Astrocyte of the cerebellum (primary cell): ENCODE data around the gene HLA-F.

ENCODE experiments used
- DNase-seq: peaks from one replicate; pipeline ENCODE4 v3.0.0-alpha.2; 2011; ENCODE audit warnings: low read depth
- H3K4me3 ChIP-seq: 2 replicates; pipeline ENCODE4 v1.5.1; 2011; ENCODE audit warnings: mild to moderate bottlenecking, low read depth, low read length, moderate library complexity
- in situ Hi-C: cut with HindIII; loops from 2 replicates; pipeline ENCODE4 v1.10.0; 2017; ENCODE audit warnings: low sequenced_read_pairs
- TF ChIP-seq, protein P1 (sequence below): IDR thresholded peaks from 2 replicates; pipeline ENCODE4 v1.5.1; 2012; ENCODE audit warnings: low read length, low read depth, moderate library complexity, mild to moderate bottlenecking; ENCODE audit errors: missing control alignments

Gene HLA-F

DNA sequence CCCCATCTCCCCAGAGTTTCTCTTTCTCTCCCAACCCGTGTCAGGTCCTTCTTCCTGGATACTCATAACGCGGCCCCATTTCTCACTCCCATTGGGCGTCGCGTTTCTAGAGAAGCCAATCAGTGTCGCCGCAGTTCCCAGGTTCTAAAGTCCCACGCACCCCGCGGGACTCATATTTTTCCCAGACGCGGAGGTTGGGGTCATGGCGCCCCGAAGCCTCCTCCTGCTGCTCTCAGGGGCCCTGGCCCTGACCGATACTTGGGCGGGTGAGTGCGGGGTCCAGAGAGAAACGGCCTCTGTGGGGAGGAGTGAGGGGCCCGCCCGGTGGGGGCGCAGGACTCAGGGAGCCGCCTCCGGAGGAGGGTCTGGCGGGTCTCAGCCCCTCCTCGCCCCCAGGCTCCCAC, at the start of gene HLA-F:
TSS of gene HLA-F (plus strand) at position 173 of the 404 bp plus-strand sequence. CDS start at position 203, 30 bp downstream.
- TF ChIP-seq, protein P1, sequence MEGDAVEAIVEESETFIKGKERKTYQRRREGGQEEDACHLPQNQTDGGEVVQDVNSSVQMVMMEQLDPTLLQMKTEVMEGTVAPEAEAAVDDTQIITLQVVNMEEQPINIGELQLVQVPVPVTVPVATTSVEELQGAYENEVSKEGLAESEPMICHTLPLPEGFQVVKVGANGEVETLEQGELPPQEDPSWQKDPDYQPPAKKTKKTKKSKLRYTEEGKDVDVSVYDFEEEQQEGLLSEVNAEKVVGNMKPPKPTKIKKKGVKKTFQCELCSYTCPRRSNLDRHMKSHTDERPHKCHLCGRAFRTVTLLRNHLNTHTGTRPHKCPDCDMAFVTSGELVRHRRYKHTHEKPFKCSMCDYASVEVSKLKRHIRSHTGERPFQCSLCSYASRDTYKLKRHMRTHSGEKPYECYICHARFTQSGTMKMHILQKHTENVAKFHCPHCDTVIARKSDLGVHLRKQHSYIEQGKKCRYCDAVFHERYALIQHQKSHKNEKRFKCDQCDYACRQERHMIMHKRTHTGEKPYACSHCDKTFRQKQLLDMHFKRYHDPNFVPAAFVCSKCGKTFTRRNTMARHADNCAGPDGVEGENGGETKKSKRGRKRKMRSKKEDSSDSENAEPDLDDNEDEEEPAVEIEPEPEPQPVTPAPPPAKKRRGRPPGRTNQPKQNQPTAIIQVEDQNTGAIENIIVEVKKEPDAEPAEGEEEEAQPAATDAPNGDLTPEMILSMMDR = no peak
- peak within 1 kb of the TSS; percentile 42 for H3K4me3 ChIP-seq
- DNase-seq = peak; percentile 27
- in situ Hi-C loops = no loop called here

DNA sequence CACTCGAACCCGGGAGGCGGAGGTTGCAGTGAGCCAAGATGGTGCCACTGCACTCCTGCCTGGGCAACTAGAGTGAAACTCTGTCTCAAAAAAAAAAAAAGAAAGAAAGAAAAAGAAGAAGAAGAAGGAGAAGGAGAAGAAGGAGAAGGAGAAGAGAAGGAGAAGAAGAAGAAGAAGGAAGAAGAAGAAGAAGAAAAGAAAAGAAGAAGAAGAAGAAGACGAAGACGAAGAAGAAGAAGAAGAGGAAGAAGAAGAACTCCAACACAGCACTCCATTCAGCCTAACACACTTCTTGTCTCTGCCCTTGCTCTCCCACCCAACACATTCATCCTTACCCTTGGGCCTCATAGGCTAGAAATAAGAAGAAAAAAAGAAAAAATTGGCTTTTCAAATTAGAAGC, 49.2 kb upstream of the HLA-F start:
- TF ChIP-seq, protein P1 = no peak
- DNase-seq = no peak
- H3K4me3 ChIP-seq = no peak overlapping the region
- in situ Hi-C loops = no loop called here

DNA sequence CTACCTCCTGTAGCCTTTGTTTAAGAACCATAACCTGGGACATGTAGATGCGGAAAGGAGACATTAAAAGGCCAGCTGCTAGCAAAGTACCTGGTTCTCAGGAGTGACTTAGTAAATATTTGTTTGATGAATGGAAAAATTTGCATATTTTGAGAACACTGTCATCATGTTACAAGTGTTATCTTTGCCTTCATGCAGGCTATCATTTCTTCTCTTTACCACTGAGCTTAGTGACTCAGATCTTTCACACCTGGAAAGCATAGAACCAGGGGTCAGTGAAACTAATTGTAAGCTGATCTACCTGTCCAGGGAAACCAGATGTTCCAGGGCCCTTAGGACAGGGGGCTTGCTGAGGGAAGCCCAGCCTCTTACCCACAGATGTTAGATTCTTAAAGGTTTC, 47.7 kb upstream of the HLA-F start:
- DNase-seq = no peak
- TF ChIP-seq, protein P1 = no peak
- H3K4me3 ChIP-seq = no peak overlapping the region
- in situ Hi-C loops = no loop called here

DNA sequence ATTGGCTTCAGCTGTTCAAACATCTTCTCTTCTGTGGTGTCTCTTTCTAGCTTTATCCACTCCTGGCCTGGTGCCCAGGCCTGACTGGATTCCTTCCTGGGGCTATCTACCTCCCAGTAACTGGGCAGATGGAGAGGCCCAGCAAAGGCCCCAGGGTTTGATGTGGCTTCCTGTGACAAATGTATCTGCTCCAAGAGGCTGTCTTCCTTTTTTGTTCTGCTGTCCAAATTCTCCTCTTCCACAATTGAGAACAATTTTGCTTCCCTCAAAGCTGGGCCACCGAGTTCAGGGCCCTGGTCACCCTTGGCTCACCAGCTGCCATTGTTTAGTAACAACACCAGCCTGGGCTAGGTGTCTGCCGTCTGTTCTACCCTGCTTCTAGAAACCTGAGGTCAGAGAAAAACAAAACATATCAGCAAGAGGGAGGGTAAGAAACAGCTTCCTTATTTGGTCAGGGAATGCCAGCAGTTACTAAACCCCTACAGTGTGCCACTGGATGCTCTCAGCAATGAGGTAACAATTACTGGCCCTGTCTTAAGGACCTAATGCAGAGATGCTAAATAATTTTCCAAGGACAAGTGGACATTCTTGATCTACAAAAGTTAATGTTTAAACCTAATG, 46.1 kb upstream of the HLA-F start:
- TF ChIP-seq, protein P1 = no peak
- in situ Hi-C loops = no loop called here
- no peak overlapping the region for H3K4me3 ChIP-seq
- DNase-seq = no peak

DNA sequence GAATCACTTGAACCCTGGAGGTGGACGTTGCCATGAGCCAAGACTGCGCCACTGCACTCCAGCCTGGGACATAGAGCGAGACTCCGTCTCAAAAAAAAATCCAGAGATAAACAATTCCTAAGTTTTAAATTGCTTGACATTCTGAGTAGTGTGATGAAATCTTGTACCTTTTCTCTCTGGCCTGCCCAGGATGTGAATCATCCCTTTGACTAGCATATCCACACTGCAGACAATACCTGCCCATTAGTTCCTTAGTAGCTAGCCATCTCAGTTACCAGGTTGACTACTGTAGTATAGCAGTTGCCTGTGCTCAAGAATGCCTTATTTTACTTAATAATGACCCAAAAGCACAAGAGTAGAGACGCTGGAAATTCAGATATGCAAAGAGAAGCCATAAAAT, 45.1 kb upstream of the HLA-F start:
- DNase-seq = no peak
- TF ChIP-seq, protein P1 = no peak

DNA sequence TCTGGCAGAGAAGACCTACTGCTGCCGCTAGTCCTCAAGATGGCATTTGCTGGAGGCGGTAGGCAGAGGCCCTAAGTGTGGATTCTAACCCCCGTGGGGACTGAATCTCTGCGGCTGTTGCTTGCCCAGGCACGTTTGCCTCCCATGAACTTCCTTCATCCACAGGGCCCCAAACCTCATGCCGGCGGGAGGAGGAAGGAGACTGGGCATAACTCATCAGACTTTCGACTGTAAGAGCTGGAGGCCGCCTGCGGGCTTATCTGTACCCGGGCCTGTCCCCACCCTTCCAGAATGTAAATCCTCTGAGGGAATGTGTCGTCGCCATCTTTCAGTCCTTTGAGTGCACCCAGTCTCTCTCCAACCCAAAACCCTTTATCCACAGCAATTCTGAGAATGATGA, 43.3 kb upstream of the HLA-F start:
- no peak for DNase-seq
- in situ Hi-C loops = no loop called here
- TF ChIP-seq, protein P1 = no peak
- no peak overlapping the region for H3K4me3 ChIP-seq

More for the DNA sequence above, 45.1 kb upstream of the HLA-F start:
- no peak overlapping the region for H3K4me3 ChIP-seq
- in situ Hi-C loops = no loop called here

DNA sequence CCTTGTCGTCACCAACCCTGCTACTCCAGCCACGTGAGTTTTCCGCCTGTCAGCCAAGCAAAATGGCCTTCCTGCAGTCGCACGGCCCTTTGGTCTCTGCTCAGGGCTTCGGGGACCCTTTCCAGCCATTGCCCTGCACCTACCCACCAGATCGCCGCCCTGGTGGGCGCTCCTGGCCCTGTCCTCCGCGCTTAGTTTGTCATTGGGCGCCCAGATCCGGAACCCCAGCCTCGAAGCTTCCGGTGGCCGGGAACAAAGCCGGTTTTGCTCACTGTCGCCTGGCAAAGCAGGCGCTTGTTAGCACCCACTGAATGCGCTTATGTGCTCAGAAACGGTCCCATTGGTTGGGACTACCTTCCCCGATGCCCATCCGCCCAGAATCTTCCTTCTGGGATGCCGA, 42.8 kb upstream of the HLA-F start:
- in situ Hi-C loops = no loop called here
- TF ChIP-seq, protein P1 = no peak
- no peak for DNase-seq
- no peak overlapping the region for H3K4me3 ChIP-seq
